GM12892 (cell line): Measurements from ENCODE around the gene TNFRSF19.

Source experiments
- POLR2A ChIP-seq: IDR thresholded peaks from 2 replicates; pipeline ENCODE4 v1.6.1; 2011; ENCODE audit warnings: low read depth, low read length, control low read depth
- TAF1 ChIP-seq: IDR thresholded peaks from 2 replicates; pipeline ENCODE4 v1.6.1; 2011; ENCODE audit warnings: low read depth, mild to moderate bottlenecking, control low read depth, low read length, borderline replicate concordance

DNA sequence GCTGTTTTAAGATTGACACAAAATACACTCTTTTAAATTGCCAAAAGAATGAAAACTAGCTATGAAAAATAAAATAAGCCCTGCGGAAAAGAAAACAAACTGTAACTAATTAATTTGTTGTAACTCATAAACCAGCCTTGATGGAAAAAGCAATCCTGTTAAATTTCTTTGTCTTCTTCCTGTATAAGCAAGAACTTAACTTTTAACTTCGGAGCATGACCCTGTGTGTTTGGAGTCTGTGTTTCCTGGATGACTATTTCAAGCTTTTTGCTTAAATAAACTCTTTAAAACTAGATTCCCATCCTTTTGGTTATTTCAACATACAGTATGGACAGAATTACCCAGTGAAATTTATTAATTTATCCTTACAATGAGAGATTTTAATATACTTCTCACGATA is 122.6 kb downstream of the TNFRSF19 start:
- TF ChIP-seq TAF1 (no peak), POLR2A (no peak)
